Measurements from ENCODE around the gene HRH1. TPM values are rescaled to one million over a fixed set of nuclear protein-coding genes. Genes with fewer than 3 reads are reported as not detected.
"Not testable (repeated sequence)": the region's sequence is repeated elsewhere in the genome, so short reads cannot be mapped to it uniquely, and the experiment has no call there.

HRH1 gene, protein sequence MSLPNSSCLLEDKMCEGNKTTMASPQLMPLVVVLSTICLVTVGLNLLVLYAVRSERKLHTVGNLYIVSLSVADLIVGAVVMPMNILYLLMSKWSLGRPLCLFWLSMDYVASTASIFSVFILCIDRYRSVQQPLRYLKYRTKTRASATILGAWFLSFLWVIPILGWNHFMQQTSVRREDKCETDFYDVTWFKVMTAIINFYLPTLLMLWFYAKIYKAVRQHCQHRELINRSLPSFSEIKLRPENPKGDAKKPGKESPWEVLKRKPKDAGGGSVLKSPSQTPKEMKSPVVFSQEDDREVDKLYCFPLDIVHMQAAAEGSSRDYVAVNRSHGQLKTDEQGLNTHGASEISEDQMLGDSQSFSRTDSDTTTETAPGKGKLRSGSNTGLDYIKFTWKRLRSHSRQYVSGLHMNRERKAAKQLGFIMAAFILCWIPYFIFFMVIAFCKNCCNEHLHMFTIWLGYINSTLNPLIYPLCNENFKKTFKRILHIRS
- 0.03 TPM in 1 of 2 replicates, not detected in the other for polyA plus RNA-seq (2014; cell fraction: cytosol; rRNA removed)
- not detected in 2 replicates for polyA plus RNA-seq (2014; cell fraction: nucleus; rRNA removed)

DNA sequence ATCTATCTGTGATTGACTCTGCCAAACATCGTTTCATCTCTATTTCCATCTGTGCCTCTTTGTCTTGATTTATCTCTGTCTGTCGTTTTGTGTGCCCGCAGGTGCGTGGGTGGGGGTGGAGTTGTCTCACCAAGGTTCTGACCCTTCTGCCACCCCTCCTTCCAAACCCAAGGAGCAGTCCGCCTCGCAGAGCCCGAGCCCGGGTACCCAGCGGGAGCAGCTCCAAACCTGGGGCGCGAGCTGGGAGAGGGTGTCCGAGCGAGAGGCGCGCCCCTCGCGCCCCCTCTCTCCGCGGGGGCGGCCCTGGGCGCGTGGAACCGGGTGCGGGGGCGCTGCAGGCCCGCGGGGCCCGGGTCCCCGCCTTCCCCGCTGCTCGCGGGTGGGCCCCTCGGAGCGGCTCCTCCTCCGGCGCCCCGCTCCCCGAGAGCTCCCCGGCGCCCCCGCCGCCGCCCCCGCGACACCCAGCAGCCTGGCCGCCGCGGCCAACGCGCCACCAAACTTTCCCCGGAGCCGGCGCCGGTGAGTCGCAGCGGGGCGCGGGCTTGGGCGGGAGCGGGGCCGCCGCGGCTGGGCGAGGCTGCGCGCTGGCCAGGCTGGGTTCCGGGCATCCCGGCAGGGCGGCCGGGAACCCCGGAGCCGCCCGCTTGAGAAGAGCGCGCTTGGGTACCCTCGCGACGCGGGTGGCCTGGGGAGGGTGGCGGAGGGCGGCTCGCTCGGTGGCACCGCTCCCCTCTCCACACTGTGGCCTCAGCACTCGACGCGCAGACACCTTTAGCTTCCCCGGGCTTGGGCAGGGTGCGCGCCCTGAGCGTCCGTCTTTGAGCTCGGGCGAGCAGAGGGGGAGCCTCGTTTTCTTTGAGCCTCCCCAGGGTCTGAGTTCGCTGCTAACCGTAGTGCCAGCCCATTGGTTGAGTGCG, at the start of gene HRH1:
Gene HRH1 (plus strand): TSS at position 458 of the 917 bp plus-strand sequence. CDS start 104,545 bp downstream, outside the sequence.
- DNase-seq (ENCODE audit: low spot score), result no peak

DNA sequence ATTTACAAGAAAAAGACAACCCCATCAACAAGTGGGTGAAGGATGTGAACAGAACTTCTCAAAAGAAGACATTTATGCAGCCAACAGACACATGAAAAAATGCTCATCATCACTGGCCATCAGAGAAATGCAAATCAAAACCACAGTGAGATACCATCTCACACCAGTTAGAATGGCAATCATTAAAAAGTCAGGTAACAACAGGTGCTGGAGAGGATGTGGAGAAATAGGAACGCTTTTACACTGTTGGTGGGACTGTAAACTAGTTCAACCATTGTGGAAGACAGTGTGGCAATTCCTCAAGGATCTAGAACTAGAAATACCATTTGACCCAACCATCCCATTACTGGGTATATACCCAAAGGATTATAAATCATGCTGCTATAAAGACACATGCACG, 41.0 kb upstream of the HRH1 start:
- DNase-seq (ENCODE audit: low spot score), result not testable (repeated sequence)

DNA sequence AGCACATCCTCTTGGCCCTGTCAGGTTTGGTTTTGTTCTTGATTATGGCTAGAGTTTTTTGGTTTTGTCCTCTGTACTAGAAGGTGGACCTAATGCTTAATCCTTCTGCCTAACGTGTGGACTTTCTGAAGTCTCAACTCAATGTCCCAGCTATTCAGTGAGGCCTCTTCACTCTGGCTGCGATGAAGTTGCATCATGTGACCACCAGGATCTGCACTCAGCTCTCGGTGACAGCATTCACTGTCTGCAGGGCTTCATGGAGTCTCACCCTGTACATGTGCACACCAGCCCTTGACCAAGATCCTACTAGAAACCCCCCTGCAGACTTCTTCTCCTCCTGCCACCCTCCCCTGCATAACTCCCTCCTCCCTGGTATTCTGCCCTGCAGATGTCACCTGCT, 38.7 kb upstream of the HRH1 start:
- DNase-seq (ENCODE audit: low spot score), result no peak

DNA sequence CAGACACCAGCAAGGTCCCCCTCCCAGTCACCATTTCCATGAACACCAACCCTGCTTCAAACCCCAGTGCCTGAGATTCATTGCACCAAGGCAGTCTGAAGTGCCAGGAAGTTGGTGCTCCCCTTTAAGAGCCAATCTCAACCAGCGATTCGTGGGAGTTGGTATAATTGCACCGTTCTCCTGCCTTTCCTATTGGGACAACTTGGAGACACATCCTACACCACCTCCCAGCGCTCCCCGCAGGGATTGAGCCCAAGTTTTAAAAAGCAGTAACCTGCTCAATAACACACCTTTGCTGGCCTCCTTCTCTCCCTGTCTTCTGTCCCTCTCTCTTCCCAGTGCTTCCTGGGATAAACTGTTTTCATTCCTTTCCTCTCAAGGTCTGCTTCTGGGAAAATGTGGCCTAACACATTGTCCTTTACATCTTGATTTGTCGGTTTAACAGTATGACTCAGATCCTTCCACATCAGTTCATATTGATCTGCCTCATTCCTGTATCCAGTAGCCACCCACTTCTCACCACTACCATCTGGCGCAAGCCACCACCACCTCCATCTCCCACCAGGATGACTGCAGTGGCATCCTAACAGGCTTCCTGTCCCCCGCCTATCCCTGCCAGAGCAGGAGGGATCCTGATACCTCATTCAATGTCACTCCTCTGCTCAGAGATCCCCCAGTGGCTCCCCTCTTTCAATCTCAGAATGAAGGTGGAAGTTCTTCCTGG, 37.8 kb upstream of the HRH1 start:
- no peak for DNase-seq (ENCODE audit: low spot score)

DNA sequence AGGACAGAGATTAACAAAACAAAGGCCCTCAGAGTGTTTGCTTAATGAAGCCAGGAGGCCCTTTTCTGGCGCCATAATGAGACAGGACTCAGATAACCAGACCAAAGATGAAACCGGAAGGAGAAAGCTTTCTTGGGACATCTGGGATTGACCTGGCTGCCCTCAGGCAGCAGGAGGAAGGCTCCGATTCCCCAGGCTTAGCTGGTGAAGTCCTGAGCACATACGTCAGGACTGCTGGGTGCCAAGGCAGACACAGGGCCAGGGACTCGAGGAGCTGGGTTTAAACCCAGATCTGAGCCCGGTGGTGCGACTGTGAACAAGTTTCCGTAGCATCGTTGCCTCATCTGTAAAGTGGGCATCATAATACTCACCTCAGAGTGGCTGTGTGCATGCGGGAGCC, 36.7 kb upstream of the HRH1 start:
- no peak for DNase-seq (ENCODE audit: low spot score)

DNA sequence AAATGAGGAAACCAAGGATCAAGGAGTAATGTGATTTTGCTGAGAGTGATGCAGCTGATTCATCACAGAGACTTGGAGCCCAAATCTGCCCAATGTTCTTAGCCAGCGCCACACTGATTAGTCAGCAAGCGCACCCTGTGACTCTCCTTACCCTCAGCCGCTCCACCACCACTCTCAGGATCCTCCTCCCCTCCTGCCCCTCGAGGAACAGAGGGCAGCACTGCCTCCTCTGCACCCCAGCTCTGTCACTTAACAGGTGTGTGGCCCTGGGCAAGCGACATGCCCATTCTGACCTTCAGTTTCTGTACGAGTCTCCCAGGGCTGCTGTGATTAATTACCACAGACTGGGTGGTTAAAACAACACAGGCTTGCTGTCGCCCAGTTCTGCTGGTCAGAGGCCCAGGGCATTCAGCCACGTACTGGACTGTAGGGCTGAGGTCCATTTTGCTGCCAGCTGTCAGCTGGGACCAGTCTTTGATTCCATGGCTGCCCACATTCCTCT, 36.1 kb upstream of the HRH1 start:
- no peak for DNase-seq (ENCODE audit: low spot score)

DNA sequence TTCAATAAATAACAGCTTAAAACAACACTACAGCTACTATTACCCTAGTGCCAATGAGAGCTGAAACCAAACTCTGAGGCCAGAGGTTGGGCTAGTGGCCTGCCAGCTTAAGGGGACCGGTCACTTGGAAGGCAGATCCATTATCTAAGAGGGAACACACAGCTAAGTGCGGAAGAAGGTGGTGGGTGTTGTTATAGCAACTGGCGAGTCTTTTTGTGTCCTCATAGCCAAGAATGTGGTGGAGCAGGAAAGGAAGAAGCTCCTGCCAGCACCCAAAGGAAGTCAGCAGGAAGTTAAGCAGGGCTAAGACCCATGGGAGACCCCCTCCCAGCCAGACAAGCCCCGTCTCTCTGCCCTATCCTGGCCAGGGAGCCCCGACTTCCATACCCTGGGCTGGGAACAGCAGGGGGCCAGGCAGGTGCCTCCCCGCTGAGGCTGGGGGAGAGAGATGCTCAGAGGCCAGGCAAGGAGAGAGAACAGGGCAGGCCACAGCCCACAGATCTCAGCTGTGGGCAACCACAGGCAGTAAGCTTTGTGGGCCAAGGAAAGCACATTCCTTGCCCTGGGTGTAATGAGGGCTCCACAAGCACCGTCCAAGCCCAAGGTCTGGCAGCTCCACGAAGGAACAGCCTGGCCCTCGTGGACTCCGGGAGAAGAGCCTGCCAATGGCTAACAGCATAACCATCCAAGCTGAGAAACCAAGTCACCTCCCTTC, 34.0 kb upstream of the HRH1 start:
- no peak for DNase-seq (ENCODE audit: low spot score)

DNA sequence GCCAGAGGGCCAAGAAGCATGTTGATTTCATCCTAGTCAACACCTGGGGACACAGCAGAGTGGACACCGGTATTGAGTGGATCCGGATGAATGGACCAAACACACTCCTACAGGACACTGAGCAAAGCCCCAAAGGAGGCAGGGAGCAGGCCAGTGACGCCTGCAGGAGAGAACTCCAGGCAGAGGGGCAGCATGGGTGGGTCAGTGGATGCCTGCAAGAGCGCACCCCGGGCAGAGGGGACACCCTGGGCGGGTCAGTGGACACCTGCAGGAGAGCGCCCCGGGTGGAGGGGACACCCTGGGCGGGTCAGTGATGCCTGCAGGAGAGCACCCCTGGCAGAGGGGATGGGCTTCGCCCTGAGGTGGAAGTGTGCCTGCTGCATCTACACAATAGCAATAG, 27.6 kb upstream of the HRH1 start:
- no peak for DNase-seq (ENCODE audit: low spot score)

DNA sequence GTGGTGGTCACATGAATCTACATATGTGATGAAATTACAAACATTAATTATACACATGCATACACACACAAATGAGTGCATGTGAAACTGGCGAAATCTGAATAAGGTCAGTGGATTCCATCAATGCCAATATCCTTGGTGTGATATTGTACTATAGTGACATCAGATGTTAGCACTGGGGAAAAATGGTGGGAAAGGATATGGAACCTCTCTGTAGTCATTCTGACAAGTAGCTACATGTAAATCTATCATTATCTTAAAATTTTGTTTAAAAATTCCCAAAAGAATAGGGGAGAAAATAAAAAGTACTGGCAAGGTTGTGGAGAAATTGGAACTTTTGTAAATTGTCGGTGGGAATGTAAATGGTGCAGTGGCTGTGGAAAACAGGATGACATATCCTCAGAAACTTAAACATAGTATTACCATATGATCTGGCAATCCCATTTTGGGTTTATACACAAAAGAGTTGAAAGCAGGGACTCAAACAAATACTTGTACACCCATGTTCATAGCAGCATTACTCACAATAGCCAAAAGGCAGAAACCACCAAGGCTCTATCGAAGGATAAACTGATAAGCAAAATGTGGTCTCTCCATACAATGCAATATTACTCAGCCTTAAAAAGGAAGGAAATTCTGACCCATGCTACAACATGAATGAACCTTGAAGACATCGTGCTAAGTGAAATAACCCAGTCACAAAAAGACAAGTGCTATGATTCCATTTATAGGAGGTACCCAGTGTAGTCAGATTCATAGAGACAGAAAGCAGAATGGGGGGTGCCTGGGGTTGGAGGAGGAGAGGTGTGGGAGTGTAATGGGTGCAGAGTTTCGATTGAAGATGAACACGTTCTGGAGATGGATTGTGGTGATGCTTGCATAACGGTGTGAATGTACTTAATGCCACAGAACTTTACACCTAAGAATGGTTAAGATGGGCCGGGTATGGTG, 25.3 kb upstream of the HRH1 start:
- DNase-seq (ENCODE audit: low spot score), result no peak

DNA sequence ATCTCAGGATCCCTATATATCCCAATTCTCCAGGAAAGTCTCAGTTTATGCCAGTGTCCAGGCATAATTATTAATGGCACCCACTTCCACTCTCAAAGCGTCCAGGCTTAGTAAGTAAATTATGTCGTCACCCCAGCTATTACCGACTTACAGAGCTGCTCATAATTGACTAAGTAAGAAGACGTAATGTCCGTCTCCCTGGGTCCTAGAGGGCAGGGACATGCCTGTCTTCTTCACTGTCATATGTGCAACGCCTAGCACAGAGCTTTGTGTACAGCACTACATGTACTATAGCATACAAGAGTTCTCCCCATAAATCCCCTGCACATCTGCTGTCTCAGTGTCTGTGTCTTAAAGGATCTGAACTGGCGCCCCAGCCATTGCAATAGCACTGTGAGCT, 23.9 kb upstream of the HRH1 start:
- DNase-seq (ENCODE audit: low spot score), result no peak

DNA sequence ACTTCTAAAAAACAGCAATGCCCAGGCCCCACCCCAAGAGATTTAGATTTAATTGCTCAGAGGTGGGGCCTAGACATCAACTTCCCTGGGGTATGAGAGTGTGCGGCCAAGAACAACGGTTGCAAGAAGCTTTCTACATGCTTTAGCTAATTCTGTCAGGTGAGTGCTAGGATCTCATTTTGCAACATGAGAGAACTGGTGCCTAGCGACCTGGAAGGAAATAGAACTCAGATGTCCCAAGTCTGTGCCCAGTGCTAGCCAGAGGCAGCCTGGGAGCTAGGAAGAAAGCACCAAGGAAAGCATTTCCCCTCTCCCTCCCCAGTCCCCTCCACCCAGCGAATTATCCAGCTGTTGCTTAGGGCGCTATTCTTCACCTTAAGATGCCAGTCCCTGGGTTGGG, 22.9 kb upstream of the HRH1 start:
- DNase-seq (ENCODE audit: low spot score), result no peak

DNA sequence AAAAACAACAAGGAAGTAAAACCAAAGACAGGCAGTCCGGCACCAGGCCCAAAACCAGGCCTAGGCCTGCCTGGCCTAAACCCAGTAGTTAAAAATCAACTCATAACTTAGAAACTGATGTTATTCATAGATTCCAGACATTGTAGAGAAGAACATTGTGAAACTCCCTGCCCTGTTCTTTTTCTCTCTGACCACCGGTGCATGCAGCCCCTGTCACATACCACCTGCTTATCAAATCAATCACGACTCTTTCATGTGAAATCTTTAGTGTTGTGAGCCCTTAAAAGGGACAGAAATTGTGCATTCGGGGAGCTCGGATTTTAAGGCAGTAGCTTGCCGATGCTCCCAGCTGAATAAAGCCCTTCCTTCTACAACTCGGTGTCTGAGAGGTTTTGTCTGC, 22.4 kb upstream of the HRH1 start:
- not testable (repeated sequence) for DNase-seq (ENCODE audit: low spot score)

DNA sequence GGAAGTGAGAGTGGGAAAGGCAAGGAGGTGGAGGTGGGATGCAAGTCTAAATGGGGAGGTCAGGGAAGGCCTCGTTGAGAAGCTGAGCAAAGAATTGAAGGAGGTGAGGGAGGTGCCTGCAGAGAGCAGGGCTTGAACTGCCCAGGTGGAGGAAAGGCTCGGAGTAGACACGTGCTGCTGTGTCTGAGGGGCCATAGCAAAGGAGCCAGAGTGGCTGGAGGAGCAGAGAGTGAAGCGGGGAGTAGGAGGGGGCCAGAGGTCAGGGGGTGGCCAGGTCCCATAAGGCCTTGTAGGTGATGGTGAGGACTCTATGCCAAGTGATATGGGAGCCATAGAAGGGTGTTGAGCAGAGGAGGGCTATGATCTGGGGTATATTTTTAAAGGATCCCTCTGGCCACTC, 21.4 kb upstream of the HRH1 start:
- no peak for DNase-seq (ENCODE audit: low spot score)

DNA sequence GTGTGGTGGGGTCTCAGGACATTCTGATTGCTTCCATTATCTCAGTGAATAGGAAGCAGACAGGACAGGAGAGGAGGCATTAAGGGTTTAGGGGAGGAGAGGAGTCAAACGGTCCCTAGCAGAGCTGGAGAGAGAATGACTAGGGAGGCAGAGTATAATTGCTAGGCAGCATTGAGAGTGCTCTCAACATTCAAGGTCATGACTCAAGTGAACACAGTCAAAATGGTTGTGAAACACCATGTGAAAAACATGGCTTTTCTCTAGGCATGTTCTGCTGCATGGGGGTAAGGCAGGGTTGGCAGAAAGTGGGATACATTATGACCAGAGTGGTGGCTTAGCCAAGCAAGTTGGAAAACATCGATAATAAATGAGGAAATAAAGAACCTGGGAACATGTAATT, 19.5 kb upstream of the HRH1 start:
- no peak for DNase-seq (ENCODE audit: low spot score)

DNA sequence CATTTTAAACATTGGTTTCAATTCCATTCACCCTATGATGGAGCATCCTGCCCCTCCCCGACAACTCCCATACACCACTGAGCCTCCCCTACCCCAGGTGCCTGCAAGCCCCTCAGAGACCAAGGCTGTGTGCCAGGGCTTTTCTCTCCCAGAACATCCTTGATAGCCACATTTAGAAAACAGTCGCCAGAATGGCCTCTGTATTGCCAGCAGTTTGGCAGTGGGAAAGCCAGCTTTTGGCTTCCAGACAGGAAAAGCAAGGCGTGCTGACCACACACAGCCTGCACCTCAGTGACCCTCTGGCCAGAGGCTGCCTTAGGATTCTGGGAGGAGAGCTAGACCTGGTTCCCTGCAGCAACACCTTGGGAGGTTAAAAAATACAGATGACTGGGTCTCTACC, 18.2 kb upstream of the HRH1 start:
- DNase-seq (ENCODE audit: low spot score), result no peak

DNA sequence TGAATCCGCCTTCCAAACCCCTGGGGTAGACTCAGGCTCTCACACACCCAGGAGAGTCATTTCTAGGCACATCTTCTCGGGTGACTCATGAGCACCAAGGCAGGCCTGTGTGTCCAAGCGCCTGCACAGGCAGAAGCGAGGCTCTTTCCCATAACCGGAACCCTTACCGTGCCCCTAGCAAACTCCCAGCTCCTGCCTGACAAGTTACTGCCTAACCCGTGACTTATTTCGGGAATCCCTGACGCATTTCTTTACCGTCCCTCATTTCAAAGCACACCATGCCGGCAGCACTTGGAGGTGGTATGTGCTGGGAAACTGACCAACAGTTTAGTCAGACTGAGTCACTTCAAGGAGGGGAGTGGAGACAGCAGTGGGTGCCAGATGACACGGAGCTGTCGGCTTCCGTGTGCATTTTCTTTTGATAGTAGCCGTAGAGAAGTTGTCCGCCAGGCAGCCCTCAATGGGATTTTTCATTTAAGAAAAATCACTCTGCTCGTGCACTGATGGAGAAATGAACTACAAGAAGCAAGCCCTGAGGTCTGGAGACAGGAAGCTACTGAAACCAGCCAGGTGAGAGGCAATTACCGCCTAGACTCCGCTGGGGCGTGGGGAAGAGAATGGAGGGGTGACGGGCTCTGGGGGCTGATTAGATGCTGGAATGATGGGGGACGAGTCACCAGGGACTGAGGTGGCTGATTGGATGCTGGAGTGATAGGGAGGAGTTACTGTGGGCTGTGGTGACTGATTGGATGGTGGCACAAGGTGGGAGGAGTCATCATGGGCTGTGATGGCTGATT, 17.3 kb upstream of the HRH1 start:
- DNase-seq (ENCODE audit: low spot score), result no peak

DNA sequence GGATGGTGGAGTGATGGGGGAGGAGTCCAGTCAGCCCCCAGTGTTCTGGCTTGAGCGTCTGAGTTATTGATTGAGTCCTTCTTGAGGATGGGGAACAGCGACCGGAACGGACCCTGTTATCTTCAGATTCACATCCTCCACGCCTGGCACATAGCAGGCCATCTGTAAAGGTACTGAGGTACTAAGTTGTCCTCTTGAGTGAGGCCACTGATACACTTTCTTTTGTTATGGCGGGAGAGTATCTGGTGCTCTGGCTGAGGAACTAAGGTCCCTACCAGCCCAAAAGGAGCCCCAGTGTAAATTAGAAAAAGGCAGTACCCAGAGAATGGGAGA, 16.7 kb upstream of the HRH1 start:
- DNase-seq (ENCODE audit: low spot score), result no peak

DNA sequence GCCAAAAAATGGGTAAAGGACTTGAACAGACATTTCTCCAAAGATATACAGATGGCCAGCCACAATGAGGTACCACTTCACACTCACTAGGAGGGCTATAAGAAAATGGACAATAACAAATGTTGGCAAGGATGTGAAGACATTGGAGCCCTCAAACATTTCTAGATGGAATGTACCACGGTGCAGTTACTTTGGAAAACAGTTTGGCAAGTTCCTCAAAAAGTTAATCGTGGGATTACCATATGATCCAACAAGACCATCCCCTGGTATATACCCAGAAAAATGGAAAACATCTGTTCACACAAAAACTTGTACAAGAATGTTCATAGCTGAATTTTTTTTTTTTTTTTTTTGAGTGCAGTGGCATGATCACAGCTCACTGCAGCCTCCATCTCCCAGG, 15.9 kb upstream of the HRH1 start:
- DNase-seq (ENCODE audit: low spot score), result no peak
